Stimulated activated CD8-positive, alpha-beta memory T cell treated with anti-CD3 and anti-CD28 coated beads, Interleukin-15, amount 100 ng/mL, for 1 hour (primary cell): ENCODE measurements around the gene CSTB.
"Not testable (repeated sequence)": the region's sequence is repeated elsewhere in the genome, so short reads cannot be mapped to it uniquely, and the experiment has no call there.

ENCODE experiments used
- DNase-seq: peaks from one replicate; pipeline ENCODE4 v3.0.0-alpha.2; 2020; ENCODE audit warnings: low read depth

CSTB gene

GRCh38 chr21:43775795-43776430 lies at the start of gene CSTB:
Gene CSTB (minus strand): TSS chr21:43776308. CDS start chr21:43776269, 39 bp downstream.
- peak; percentile 68 for DNase-seq

- DNase-seq, result no peak
Observed at GRCh38 chr21:43825242-43825935, 49.3 kb upstream of the CSTB start.

DNA sequence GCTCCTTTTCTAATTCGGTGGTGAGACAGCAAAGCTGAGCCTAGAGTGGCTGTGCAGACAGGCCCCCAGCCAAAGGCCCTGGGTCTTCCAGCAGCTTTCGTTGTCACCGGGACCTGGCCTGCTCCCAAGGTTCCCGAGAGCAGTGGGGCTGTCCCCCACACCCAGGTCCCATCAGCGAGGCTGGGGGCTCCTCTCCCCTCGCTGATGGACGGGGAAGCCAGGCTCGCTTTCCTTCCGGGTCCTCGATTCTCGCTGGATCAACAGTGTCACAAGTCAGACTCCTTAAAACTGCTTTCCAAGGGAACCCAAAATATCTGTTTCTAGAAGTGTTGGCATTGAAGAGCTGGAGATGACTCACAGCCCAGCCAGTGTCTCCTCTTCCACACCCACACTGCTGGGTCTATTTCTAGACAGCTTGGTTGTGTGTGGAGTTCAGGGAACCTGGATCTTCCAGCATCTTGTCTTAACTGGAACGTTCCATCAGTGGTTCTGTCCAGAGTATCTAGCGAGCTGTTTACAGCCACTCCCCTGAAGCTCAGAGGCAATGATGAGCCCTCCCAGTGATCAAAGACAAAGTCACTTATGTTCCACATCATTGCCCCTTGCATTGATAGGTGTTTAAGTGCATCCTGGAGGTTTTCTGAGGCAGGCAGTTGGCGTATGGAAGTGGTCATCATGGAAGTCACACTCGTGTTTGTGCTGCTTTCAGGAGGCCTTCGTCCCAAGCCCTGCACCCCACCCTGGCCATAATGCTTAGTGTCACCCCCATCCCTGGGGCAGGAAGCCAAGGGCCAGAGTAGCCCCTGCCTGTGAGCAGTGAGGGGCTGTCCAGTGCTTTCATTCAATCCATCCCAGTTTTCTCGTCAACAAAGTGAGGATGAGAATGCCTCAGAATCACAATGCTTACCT lies 48.5 kb upstream of the CSTB start:
- no peak for DNase-seq

DNA sequence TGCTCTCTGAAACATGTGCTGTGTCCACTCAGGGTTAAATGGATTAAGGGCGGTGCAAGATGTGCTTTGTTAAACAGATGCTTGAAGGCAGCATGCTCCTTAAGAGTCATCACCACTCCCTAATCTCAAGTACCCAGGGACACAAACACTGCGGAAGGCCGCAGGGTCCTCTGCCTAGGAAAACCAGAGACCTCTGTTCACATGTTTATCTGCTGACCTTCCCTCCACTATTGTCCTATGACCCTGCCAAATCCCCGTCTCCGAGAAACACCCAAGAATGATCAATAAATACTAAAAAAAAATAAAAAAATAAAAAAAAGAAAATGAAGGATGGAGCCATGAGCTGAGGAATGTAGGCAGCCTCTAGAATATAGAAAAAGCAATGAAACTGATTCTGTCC lies 46.6 kb upstream of the CSTB start:
- not testable (repeated sequence) for DNase-seq

DNA sequence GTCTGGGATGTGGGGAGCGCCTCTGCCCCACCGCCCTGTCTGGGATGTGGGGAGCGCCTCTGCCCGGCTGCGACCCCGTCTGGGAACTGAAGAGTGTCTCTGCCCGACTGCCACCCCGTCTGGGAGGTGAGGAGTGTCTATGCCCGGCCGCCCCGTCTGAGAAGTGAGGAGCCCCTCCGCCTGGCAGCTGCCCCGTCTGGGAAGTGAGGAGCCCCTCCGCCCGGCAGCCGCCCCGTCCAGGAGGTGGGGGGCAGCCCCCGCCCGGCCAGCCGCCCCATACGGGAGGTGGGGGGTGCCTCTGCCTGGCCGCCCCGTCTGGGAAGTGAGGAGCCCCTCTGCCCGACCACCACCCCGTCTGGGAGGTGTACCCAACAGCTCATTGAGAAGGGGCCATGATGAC lies 46.1 kb upstream of the CSTB start:
- not testable (repeated sequence) for DNase-seq

GRCh38 chr21:43820466-43820865 lies 44.4 kb upstream of the CSTB start:
- no peak for DNase-seq

DNA sequence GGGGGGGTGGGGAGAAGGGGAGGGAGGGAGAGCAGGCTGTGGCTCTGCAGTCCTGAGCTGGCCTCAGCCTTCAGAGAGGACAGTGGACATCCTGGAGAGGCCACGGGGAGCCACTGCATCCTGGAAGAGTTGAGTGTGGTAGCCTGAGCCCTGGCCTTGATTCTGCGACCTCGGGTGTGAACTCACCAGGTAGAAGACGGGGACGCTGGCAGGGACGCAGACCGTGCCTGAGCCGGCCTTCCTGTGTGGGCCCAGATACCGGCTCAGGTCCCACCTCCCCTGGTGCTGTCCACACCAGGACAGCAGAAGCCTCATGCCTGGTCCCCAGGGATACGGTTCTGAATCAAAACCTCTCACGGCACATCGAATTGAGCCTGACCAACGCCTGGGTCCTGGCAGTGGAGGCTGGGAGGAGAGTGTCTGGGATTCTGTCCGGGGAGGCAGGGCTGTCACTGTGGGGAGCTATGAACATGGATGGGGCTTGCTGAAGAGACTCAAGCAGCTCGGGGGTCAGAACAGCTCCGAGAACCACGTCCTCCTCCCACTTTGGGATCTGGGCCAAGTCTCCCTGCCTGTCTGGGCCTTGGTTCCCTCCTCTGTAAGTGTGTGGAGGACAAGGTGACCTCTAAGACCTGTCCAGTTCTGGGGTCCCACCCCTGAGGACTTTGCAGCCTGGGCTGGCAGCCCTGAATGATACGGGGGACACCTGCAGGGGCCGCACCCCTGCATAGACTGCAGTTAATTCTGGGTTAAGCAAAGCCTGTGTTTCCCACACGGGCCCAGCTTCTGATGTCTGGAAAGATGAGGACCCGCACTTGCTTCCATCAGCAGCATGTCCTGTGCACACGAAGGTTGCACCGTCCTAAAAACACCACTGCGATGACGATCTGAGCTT lies 43.6 kb upstream of the CSTB start:
- no peak for DNase-seq

- no peak for DNase-seq
Observed at GRCh38 chr21:43818685-43819084, 42.6 kb upstream of the CSTB start.

- no peak for DNase-seq
Observed at GRCh38 chr21:43817157-43818086, 41.3 kb upstream of the CSTB start.

GRCh38 chr21:43816611-43817071 lies 40.5 kb upstream of the CSTB start:
- DNase-seq, result no peak

GRCh38 chr21:43815991-43816390 lies 39.9 kb upstream of the CSTB start:
- no peak for DNase-seq

DNA sequence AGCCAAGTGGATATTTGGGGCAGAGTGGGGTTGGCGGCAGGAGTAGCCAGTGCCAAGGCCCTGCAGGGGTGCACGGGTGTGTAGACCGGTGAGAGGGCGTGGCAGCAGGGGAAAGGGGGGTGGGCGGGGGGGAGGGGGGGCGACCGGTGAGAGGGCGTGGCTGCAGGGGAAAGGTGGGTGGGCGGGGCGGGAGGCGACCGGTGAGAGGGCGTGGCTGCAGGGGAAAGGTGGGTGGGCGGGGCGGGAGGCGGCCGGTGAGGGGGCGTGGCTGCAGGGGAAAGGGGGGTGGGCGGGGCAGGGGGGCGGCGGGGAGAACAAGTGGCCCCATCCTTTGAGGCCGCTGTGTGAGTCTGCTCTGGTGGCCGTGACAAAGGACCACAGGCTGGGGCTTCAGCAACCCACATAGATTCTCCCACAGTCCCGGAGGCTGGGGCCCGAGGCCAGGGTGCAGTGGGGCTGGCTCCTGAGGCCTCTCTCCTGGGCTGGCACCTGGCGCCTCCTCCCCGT lies 39.1 kb upstream of the CSTB start:
- no peak for DNase-seq

- DNase-seq, result no peak
Observed at GRCh38 chr21:43814215-43815106, 38.4 kb upstream of the CSTB start.

DNA sequence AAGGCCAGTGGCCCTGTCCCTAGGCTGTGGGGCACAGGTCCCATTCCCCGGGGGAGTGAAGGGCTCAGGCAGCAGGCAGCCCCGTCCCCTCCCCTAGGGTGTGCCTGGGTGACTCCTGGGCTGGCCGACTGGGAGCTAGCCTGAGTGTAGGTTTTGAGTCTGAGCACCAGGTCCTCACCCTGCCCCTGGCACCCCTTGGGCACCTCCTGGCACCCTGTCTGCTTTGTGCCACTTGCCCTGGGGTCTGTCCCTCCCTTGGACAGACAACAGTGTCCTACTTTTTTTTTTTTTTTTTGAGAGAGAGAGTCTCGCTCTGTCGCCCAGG lies 37.5 kb upstream of the CSTB start:
- DNase-seq, result no peak

DNA sequence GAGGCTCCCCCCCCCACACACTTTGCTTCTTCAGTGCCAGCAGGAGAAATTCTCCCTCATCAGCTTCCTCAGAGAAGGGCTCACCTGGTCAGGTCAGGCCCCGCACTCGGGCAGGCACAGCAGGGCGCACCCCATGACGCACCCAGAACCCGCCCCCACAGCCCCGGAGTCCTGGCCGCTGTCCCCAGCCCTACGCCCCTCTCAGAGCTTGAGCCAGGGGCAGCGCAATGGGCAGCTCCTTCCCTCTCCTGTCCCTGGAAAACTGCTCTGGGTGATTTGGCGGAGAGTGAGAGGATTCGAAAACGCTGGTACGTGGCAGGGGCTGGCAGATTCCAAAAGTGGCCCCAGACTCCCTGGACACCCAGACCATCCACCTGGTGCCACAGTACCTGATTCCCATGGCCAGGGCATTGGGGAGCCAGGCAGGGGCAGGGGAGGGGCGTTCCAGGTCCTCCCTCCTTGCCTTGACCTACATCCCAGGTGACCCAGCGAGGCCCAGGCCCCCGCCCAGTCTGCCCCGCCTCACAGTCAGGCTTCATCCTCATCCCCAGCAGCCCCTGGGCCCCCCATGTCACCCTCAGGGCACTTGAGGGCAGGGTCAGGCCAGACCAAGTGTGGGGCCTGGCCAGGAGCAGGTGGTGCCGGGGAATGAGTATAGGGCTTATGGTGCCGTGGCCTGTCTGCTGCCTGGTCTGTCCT lies 37.0 kb upstream of the CSTB start:
- no peak for DNase-seq

GRCh38 chr21:43812139-43812821 lies 36.2 kb upstream of the CSTB start:
- no peak for DNase-seq

- no peak for DNase-seq
Observed at GRCh38 chr21:43811262-43812105, 35.4 kb upstream of the CSTB start.
